CD14-positive monocyte (primary cell): ENCODE data around the gene FOXO1. TPM values are rescaled to one million over a fixed set of nuclear protein-coding genes. Genes with fewer than 3 reads are reported as not detected.
"Not testable (repeated sequence)": the region's sequence is repeated elsewhere in the genome, so short reads cannot be mapped to it uniquely, and the experiment has no call there.

Experiments used
- DNase-seq, 3 donors: peaks; one replicate each; pipeline ENCODE4 v3.0.0-alpha.2; 2011 to 2022
- H2AFZ ChIP-seq: 2 replicates; pipeline ENCODE4 v1.6.0; 2012; ENCODE audit warnings: mild to moderate bottlenecking, low read depth, low read length, inconsistent platforms; ENCODE audit not compliant: insufficient read depth, poor library complexity, severe bottlenecking
- H3K27ac ChIP-seq, 2 donors: 1 replicate in 1 of 2; 2 replicates in 1 of 2; pipeline ENCODE4 v1.5.1; 2012 to 2013; ENCODE audit warnings: low read length in 2 of 2, control low read depth in 1 of 2, inconsistent platforms in 1 of 2, low read depth in 1 of 2, mild to moderate bottlenecking in 1 of 2
- H3K27me3 ChIP-seq, 2 donors: one replicate each; pipeline versions ENCODE4 v1.6.0 to v1.6.1; 2011 to 2013; ENCODE audit warnings: low read length in 2 of 2; ENCODE audit not compliant: control insufficient read depth in 2 of 2, insufficient read depth in 2 of 2
- H3K36me3 ChIP-seq, 2 donors: replicated peaks in 1 of 2; 1 replicate in 1 of 2; 2 replicates in 1 of 2; pipeline versions ENCODE4 v1.5.1 to v1.6.1; 2012 to 2013; ENCODE audit warnings: low read length in 2 of 2, control low read depth in 1 of 2, inconsistent platforms in 1 of 2, mild to moderate bottlenecking in 1 of 2; ENCODE audit not compliant: insufficient read depth in 2 of 2, control insufficient read depth in 1 of 2
- H3K4me1 ChIP-seq, 2 donors: 1 replicate in 1 of 2; 2 replicates in 1 of 2; pipeline versions ENCODE4 v1.5.1 to v1.6.1; 2012 to 2013; ENCODE audit warnings: low read length in 2 of 2, control low read depth in 1 of 2, inconsistent platforms in 1 of 2, mild to moderate bottlenecking in 1 of 2, moderate library complexity in 1 of 2; ENCODE audit not compliant: insufficient read depth in 2 of 2, control insufficient read depth in 1 of 2
- H3K4me2 ChIP-seq: replicated peaks from 2 replicates; pipeline ENCODE3; 2012; ENCODE audit warnings: low read length, moderate library complexity, mild to moderate bottlenecking; ENCODE audit not compliant: poor library complexity, severe bottlenecking; ENCODE audit errors: extremely low read depth
- H3K4me3 ChIP-seq, 3 experiments: fragments of 200-600 bp in 1 of 3; sonication (generic) in 1 of 3; replicated peaks in 1 of 3; 1 replicate in 2 of 3; 2 replicates in 1 of 3; pipeline ENCODE4 v1.5.1; 2011 to 2013; ENCODE audit warnings: low read length in 3 of 3, mild to moderate bottlenecking in 3 of 3, control low read depth in 2 of 3, low read depth in 2 of 3, inconsistent platforms in 1 of 3, moderate library complexity in 1 of 3
- H3K79me2 ChIP-seq: 2 replicates; pipeline ENCODE4 v1.6.0; 2012; ENCODE audit warnings: mild to moderate bottlenecking, control low read depth, inconsistent platforms, low read length, moderate library complexity; ENCODE audit not compliant: insufficient read depth
- H3K9ac ChIP-seq: 2 replicates; pipeline ENCODE4 v1.6.0; 2017; ENCODE audit warnings: low read length, mild to moderate bottlenecking; ENCODE audit not compliant: insufficient read depth, poor library complexity, severe bottlenecking
- H3K9me3 ChIP-seq, 2 donors: replicated peaks in 1 of 2; 1 replicate in 1 of 2; 2 replicates in 1 of 2; pipeline versions ENCODE4 v1.5.1 to v1.6.1; 2012 to 2013; ENCODE audit warnings: low read length in 2 of 2, control low read depth in 1 of 2; ENCODE audit not compliant: control insufficient read depth in 1 of 2, insufficient read depth in 1 of 2
- H4K20me1 ChIP-seq: 2 replicates; pipeline ENCODE4 v1.6.0; 2012; ENCODE audit warnings: mild to moderate bottlenecking, low read length, control low read depth, moderate library complexity; ENCODE audit not compliant: insufficient read depth
- H3K27ac Mint-ChIP-seq, 7 donors: one replicate each; pipeline ENCODE4 v1.8.0; 2020; ENCODE audit warnings: mild to moderate bottlenecking in 7 of 7, mixed read lengths in 7 of 7, moderate library complexity in 6 of 7, inconsistent platforms in 2 of 7
- H3K27me3 Mint-ChIP-seq, 3 donors: one replicate each; pipeline ENCODE4 v1.8.0; 2021 to 2022; ENCODE audit warnings: low read depth in 3 of 3, mild to moderate bottlenecking in 3 of 3, mixed read lengths in 3 of 3, moderate library complexity in 3 of 3, inconsistent platforms in 1 of 3
- H3K36me3 Mint-ChIP-seq, 2 donors: one replicate each; pipeline ENCODE4 v1.8.0; 2020; ENCODE audit warnings: mixed read lengths in 2 of 2, inconsistent platforms in 1 of 2, mild to moderate bottlenecking in 1 of 2
- H3K4me1 Mint-ChIP-seq: one replicate; pipeline ENCODE4 v1.8.0; 2020; ENCODE audit warnings: mild to moderate bottlenecking, mixed read lengths
- H3K4me3 Mint-ChIP-seq, 2 donors: one replicate each; pipeline ENCODE4 v1.8.0; 2020; ENCODE audit warnings: mild to moderate bottlenecking in 2 of 2, mixed read lengths in 2 of 2, moderate library complexity in 1 of 2
- H3K9me3 Mint-ChIP-seq, 7 donors: one replicate each; pipeline ENCODE4 v1.8.0; 2020 to 2022; ENCODE audit warnings: mixed read lengths in 7 of 7, mild to moderate bottlenecking in 6 of 7, moderate library complexity in 6 of 7, inconsistent platforms in 2 of 7
- WGBS: methylation state at CpG from one replicate; pipeline ENCODE4 v1.1.5; 2013; ENCODE audit warnings: missing lambda C conversion rate; ENCODE audit not compliant: insufficient coverage; 5-methylcytosine and 5-hydroxymethylcytosine counted together
- intact Hi-C, 2 donors: fragments of 100-400 bp; cut with micrococcal nuclease; formaldehyde crosslinking; loops; one replicate each; pipeline versions ENCODE4 v1.15.0 to v1.15.1; 2023
- polyA minus RNA-seq: library from RNA; depleted of rRNA, polyadenylated mRNA; stranded (reverse); fragments of >200 nt; gene quantifications from 2 replicates; pipeline ENCODE4 v1.2.3, GENCODE V29; 2012
- polyA plus RNA-seq, 3 donors: library from polyadenylated mRNA; depleted of rRNA in 1 of 3; unstranded in 2 of 3; stranded (reverse) in 1 of 3; fragments of 300-500 nt in 2 of 3; fragments of >200 nt in 1 of 3; fragmentation: Illumina TruSeq in 2 of 3; gene quantifications; 1 replicate in 2 of 3; 2 replicates in 1 of 3; pipeline ENCODE4 v1.2.3, GENCODE V29; 2012 to 2021
- total RNA-seq, 12 experiments: library from RNA in 1 of 12; stranded (reverse) in 1 of 12; fragments of 120-200 nt in 1 of 12; gene quantifications; one replicate each; pipeline ENCODE4 v1.2.4 and lab custom pipeline; 2013 to 2026; ENCODE audit warnings: mixed read lengths in 6 of 12, inconsistent platforms in 1 of 12
- TF ChIP-seq, protein P1 (sequence below): fragments of 200-600 bp; IDR thresholded peaks from one replicate; pipeline ENCODE4 v1.8.0; 2022; ENCODE audit warnings: antibody characterized with exemption, mild to moderate bottlenecking

FOXO1 gene
- total RNA-seq (2013): 10.0 TPM
- polyA plus RNA-seq (10 to 100 TPM in 1 of 3 donors, 1 to 10 TPM in 2; 3.1 to 11.3 (median 8.0) TPM), polyA minus RNA-seq (11.1 and 15.0 TPM in 2 replicates), total RNA-seq (lab: John Stamatoyannopoulos, UW) (3.9 to 47.7 (median 37.3) reads per million in 11 experiments)

DNA sequence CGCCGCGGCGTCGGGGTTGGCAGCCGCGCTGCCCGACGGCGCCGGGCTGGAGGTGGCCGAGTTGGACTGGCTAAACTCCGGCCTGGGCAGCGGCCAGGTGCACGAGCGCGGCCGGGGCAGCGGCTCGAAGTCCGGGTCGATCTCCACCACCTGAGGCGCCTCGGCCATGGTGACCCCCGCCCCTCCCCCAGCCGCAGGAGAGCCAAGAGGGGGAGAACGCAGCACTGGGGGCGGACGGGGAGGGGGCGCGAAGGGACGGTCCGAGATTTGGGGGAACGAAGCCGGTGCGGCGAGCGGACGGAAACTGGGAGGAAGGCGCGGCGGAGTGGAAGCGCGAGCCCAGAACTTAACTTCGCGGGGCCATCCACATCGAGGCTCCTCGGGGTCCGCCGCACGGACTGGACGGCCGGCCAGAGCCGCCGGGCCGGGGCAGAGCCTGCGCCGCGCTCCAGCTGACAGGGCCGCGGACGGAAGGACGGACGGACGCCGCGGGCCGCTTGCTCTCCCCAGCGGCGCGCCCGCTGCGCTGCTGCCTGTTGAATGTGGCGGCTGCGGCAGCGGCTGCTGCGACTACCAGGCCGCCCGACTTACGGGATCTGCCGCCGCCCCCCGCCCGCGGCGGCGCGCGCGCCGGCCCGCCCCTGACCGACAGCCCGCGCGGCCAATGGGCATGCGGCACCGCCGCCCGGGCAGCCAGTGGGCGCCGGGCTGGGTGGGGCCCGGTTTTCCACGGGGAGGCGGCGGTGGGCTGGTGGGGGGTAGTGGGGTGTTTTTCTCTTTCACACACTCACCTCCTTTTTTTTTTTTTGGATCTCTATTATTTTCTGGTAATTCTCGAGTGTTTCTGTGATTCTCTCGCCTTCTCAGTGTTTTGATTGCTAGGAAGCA lies at the start of gene FOXO1:
Gene FOXO1, minus strand, starts transcription at position 597 of the 888 bp plus-strand sequence. Its CDS starts 429 bp downstream, at position 168.
- H3K36me3 ChIP-seq: no peaks in the 10 kb centered on the region
- Mint-ChIP-seq H3K27me3 (peaks cover 14 to 23% (median 19%) of the 10 kb centered on the region in 3 donors), H3K36me3 (peaks cover 5 to 10% of the 10 kb centered on the region in 2 donors), H3K9me3 (peaks cover 0 to 6% (median 0%) of the 10 kb centered on the region in 7 donors), H3K4me1 (peaks cover 36% of the 10 kb centered on the region), H3K27ac (peak within 1 kb of the TSS; percentile 81 to 94 (median 92)), H3K4me3 (peak within 1 kb of the TSS; percentile 96 to 97)
- H3K9ac ChIP-seq: peak within 1 kb of the TSS; percentile 88
- peaks cover 36% of the 10 kb centered on the region for H4K20me1 ChIP-seq
- H3K9me3 ChIP-seq: no peaks in the 10 kb centered on the region
- H3K79me2 ChIP-seq: peaks cover 11% of the 10 kb centered on the region
- peak within 1 kb of the TSS; percentile 88 to 96 (median 93) for H3K4me3 ChIP-seq
- H3K4me1 ChIP-seq: peaks cover 17 to 34% of the 10 kb centered on the region in 2 donors
- peak within 1 kb of the TSS; percentile 52 to 80 for H3K27ac ChIP-seq
- H2AFZ ChIP-seq: peak within 1 kb of the TSS; percentile 88
- under 1% methylated on average over 94 of the region's 108 CpGs for WGBS
- peak within 1 kb of the TSS; percentile 96 for H3K4me2 ChIP-seq
- TF ChIP-seq, protein P1, sequence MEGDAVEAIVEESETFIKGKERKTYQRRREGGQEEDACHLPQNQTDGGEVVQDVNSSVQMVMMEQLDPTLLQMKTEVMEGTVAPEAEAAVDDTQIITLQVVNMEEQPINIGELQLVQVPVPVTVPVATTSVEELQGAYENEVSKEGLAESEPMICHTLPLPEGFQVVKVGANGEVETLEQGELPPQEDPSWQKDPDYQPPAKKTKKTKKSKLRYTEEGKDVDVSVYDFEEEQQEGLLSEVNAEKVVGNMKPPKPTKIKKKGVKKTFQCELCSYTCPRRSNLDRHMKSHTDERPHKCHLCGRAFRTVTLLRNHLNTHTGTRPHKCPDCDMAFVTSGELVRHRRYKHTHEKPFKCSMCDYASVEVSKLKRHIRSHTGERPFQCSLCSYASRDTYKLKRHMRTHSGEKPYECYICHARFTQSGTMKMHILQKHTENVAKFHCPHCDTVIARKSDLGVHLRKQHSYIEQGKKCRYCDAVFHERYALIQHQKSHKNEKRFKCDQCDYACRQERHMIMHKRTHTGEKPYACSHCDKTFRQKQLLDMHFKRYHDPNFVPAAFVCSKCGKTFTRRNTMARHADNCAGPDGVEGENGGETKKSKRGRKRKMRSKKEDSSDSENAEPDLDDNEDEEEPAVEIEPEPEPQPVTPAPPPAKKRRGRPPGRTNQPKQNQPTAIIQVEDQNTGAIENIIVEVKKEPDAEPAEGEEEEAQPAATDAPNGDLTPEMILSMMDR: no peak
- peak; percentile 74 to 79 (median 77) for DNase-seq
- H3K27me3 ChIP-seq: peaks cover 11 to 23% of the 10 kb centered on the region in 2 donors
- intact Hi-C loops: loop anchor here (5.0 to 10.0 kb wide), 5 partner anchors 39 to 264 kb away; partner anchors contain the start of genes MRPS31 (in 1 of the 2) and SLC25A15 (in 1 of the 2)

DNA sequence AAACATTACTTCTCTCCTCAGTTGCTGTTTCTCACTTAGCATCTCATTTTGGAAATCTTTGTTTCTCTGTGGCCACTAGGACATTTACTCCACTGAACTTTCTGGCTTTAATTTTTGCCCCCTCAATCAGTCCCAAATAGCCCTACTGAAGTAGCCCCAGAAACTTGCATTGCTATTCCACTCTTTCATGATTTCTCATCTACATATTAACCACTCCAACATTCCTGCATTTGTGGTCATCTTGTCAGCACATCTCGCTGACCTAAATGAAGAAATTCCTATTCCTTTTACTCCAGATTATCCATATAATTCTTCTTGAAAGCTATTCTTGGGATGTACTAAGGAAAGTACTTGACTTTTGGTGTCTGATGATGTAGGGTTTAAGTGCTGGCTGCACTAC lies 48.0 kb upstream of the FOXO1 start:
- peaks cover 17 to 41% (median 30%) of the 10 kb centered on the region in 7 donors for H3K9me3 Mint-ChIP-seq
- H3K27me3 Mint-ChIP-seq, DNase-seq, H3K79me2 ChIP-seq, H3K9ac ChIP-seq, H3K4me2 ChIP-seq, H3K27ac ChIP-seq, H4K20me1 ChIP-seq, H2AFZ ChIP-seq, H3K4me1 ChIP-seq, H3K27ac Mint-ChIP-seq, H3K4me3 ChIP-seq, H3K4me1 Mint-ChIP-seq, H3K27me3 ChIP-seq, intact Hi-C loops, H3K4me3 Mint-ChIP-seq: not testable (repeated sequence)
- no CpG with 5 or more reads among the region's 1 CpG for WGBS
- Histone ChIP-seq H3K36me3 (peaks cover 11 to 40% of the 10 kb centered on the region in 2 donors), H3K9me3 (peaks cover 15 to 18% of the 10 kb centered on the region in 2 donors)
- peaks cover 34 to 42% of the 10 kb centered on the region in 2 donors for H3K36me3 Mint-ChIP-seq
